Right cardiac atrium (tissue), 5 donors: ENCODE measurements around the gene XRCC1. TPM values are rescaled to one million over a fixed set of nuclear protein-coding genes. Genes with fewer than 3 reads are reported as not detected.
"Not testable (repeated sequence)": the region's sequence is repeated elsewhere in the genome, so short reads cannot be mapped to it uniquely, and the experiment has no call there.

ENCODE experiments used
- ATAC-seq, 2 donors: fragments of 200-7000 bp; cut with Tn5 transposase; one replicate each; pipeline versions ENCODE4 v1.8.0 to v1.9.1; 2020; ENCODE audit warnings: moderate library complexity in 2 of 2, mild to moderate bottlenecking in 1 of 2
- DNase-seq, 3 donors: peaks; one replicate each; pipeline ENCODE4 v3.0.0-alpha.2; 2020
- H3K27ac ChIP-seq: one replicate; pipeline ENCODE4 v1.5.1; 2013; ENCODE audit warnings: mild to moderate bottlenecking, low read length, control low read depth, moderate library complexity
- H3K27me3 ChIP-seq: one replicate; pipeline ENCODE4 v1.6.1; 2013; ENCODE audit not compliant: control insufficient read depth, insufficient read depth
- H3K4me1 ChIP-seq: one replicate; pipeline ENCODE4 v1.6.1; 2013; ENCODE audit warnings: low read length; ENCODE audit not compliant: control insufficient read depth, insufficient read depth
- H3K4me3 ChIP-seq: one replicate; pipeline ENCODE4 v1.5.1; 2013; ENCODE audit warnings: low read length, control low read depth
- H3K9me3 ChIP-seq: one replicate; pipeline ENCODE4 v1.6.1; 2013; ENCODE audit warnings: low read length; ENCODE audit not compliant: control insufficient read depth
- WGBS: extraction: QIAGEN DNeasy Blood & Tissue Kit; methylation state at CpG from one replicate; pipeline ENCODE4 v1.1.7; 2013; 5-methylcytosine and 5-hydroxymethylcytosine counted together
- intact Hi-C, 4 donors: fragments of 100-400 bp; cut with DNase I; formaldehyde crosslinking; loops; one replicate each; pipeline versions ENCODE4 v1.11.0 to v1.14.0; 2022 to 2023
- polyA plus RNA-seq: library from polyadenylated mRNA; stranded (reverse); fragments of 200-250 nt; gene quantifications from one replicate; pipeline ENCODE4 v1.2.3, GENCODE V29; 2013
- total RNA-seq, 4 donors: library from RNA; stranded (reverse); fragmentation: NEBNext Ultra II Directional; extraction: Animal tissue kit (Norgen Biotek cat#: 25700); gene quantifications; one replicate each; pipeline ENCODE4 v1.2.1, GENCODE V29; 2021
- donor health status: healthy with polysubstance abuse.
- donor health status: DM: no; HTN: yes; CAD: no.
- donor health status: DM: no; HTN: no; CAD: no.
- donor health status: DM: no; HTN: yes; CAD: no; lungs with severe emphysema.
- donor health status: DM: yes; HTN: yes; CAD: no.

XRCC1 gene
- total and polyA plus RNA-seq, 5 donors: 11.2 to 17.1 (median 14.7) TPM

DNA sequence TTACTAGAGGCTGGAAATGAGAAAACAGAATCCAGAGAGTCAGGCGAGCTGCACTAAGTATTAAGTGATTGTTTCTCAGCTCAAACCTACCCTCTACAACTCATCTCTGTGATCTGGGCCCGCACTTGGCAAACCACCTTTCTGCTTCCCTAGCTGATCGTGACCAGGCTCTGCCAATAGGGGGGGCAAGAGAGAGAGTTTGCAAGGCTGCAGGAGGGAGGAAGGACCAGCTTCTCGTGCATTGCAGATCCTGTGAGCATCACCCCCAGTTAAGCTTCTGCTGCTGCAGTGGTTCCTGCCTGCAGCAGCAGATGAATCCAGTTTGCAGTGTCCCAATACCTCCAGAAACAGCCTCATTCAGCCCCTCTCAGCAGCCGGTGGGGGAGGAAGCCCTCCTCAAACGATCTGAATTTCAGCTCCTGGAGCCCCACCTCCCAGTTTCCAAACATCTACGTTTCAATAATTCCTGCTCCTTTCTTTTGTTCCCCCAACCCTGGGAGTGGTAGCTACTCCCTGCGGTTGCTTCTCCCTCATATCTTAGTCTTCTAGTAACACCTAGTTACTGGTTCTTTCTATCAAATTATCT, 20.0 kb downstream of the XRCC1 start:
- H3K4me1 ChIP-seq: no peaks in the 10 kb centered on the region
- no peaks in the 10 kb centered on the region for H3K27me3 ChIP-seq
- no peak overlapping the region for H3K27ac ChIP-seq
- no peak overlapping the region for H3K4me3 ChIP-seq
- intact Hi-C loops: loop anchor here in 1 of 4 donors (10.0 kb wide), 1 partner anchor 100 kb away; no protein-coding TSS in a partner anchor
- DNase-seq (peak; percentile 58 to 76 (median 73)), ATAC-seq (peak in 1 of 2 donors; percentile 71)
- 42% methylated on average over 8 of the region's 8 CpGs for WGBS
- H3K9me3 ChIP-seq: no peaks in the 10 kb centered on the region

DNA sequence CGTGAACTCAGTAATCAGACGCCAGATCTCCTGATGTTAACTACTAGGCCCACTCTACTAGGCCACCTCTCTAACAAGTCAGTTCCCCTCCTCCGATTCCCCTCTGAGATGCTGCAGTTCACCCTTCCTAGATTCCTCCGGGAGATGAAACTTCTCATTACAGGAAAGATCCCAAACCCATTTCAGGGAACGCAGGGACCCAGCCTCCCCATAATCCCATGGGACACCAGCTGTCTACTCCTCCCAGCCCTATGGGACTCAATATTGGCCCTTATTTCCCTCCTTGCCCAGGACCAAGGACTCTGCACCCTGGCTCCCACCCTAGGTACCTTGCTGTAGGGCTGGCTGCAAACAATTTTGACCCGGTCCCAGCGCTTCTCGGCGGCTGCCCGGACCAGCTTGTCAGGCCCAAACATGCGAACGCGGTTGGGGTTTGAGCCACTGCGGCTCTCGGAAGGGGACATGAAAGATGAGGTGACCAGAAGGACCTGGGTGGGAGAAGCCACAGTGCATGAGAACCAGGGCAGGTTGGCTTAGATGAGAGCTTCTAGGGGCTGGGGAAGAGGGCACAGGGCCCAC, 20.9 kb downstream of the XRCC1 start:
- no peak for ATAC-seq
- 94% methylated on average over 15 of the region's 15 CpGs for WGBS
- no peak overlapping the region for H3K4me3 ChIP-seq
- no peaks in the 10 kb centered on the region for H3K4me1 ChIP-seq
- intact Hi-C loops: loop anchor here in 1 of 4 donors (10.0 kb wide), 1 partner anchor 100 kb away; no protein-coding TSS in a partner anchor
- H3K27me3 ChIP-seq: no peaks in the 10 kb centered on the region
- no peaks in the 10 kb centered on the region for H3K9me3 ChIP-seq
- no peak overlapping the region for H3K27ac ChIP-seq
- no peak for DNase-seq

- H3K27me3 ChIP-seq: no peaks in the 10 kb centered on the region
- WGBS: 71% methylated on average over 4 of the region's 4 CpGs
Observed at GRCh38 chr19:43553656-43554055, 21.7 kb downstream of the XRCC1 start.

GRCh38 chr19:43552616-43553015, 22.7 kb downstream of the XRCC1 start:
- Histone ChIP-seq H3K27me3 (no peaks in the 10 kb centered on the region), H3K9me3 (no peaks in the 10 kb centered on the region), H3K27ac (no peak overlapping the region), H3K4me3 (no peak overlapping the region), H3K4me1 (no peaks in the 10 kb centered on the region)
- DNase-seq (no peak), ATAC-seq (no peak)
- 73% methylated on average over 3 of the region's 3 CpGs for WGBS
- intact Hi-C loops: loop anchor here in 1 of 4 donors (10.0 kb wide), 1 partner anchor 102 kb away; no protein-coding TSS in a partner anchor

More at GRCh38 chr19:43553656-43554055, 21.7 kb downstream of the XRCC1 start:
- DNase-seq (no peak), ATAC-seq (no peak)
- no peak overlapping the region for H3K4me3 ChIP-seq
- H3K4me1 ChIP-seq: no peaks in the 10 kb centered on the region
- H3K27ac ChIP-seq: no peak overlapping the region
- H3K9me3 ChIP-seq: no peaks in the 10 kb centered on the region
- intact Hi-C loops: loop anchor here in 1 of 4 donors (10.0 kb wide), 1 partner anchor 101 kb away; no protein-coding TSS in a partner anchor

GRCh38 chr19:43552198-43552450, 23.2 kb downstream of the XRCC1 start:
- intact Hi-C loops: loop anchor here in 1 of 4 donors (10.0 kb wide), 1 partner anchor 103 kb away; no protein-coding TSS in a partner anchor
- DNase-seq: no peak
- WGBS: 77% methylated on average over 3 of the region's 3 CpGs
- Histone ChIP-seq H3K4me3 (no peak overlapping the region), H3K27me3 (no peaks in the 10 kb centered on the region), H3K4me1 (no peaks in the 10 kb centered on the region), H3K27ac (no peak overlapping the region), H3K9me3 (no peaks in the 10 kb centered on the region)
- no peak for ATAC-seq

GRCh38 chr19:43551399-43552197, 23.7 kb downstream of the XRCC1 start:
- no peak for DNase-seq
- no peaks in the 10 kb centered on the region for H3K4me1 ChIP-seq
- no peak overlapping the region for H3K4me3 ChIP-seq
- 86% methylated on average over 23 of the region's 23 CpGs for WGBS
- no peak for ATAC-seq
- intact Hi-C loops: loop anchor here in 1 of 4 donors (10.0 kb wide), 1 partner anchor 103 kb away; no protein-coding TSS in a partner anchor
- H3K27me3 ChIP-seq: no peaks in the 10 kb centered on the region
- no peak overlapping the region for H3K27ac ChIP-seq
- H3K9me3 ChIP-seq: no peaks in the 10 kb centered on the region

- no peak overlapping the region for H3K4me3 ChIP-seq
- no peaks in the 10 kb centered on the region for H3K9me3 ChIP-seq
- no peaks in the 10 kb centered on the region for H3K4me1 ChIP-seq
- WGBS: 88% methylated on average over 2 of the region's 2 CpGs
- no peak for DNase-seq
- intact Hi-C loops: no loop called here
- ATAC-seq: no peak
- H3K27me3 ChIP-seq: no peaks in the 10 kb centered on the region
- no peak overlapping the region for H3K27ac ChIP-seq
Observed at GRCh38 chr19:43548706-43549105, 26.6 kb downstream of the XRCC1 start.

- 91% methylated on average over 20 of the region's 24 CpGs for WGBS
- H3K9me3 ChIP-seq, ATAC-seq, intact Hi-C loops, H3K27ac ChIP-seq, H3K27me3 ChIP-seq, H3K4me3 ChIP-seq, DNase-seq, H3K4me1 ChIP-seq: not testable (repeated sequence)
Observed at GRCh38 chr19:43547926-43548325, 27.4 kb downstream of the XRCC1 start.

DNA sequence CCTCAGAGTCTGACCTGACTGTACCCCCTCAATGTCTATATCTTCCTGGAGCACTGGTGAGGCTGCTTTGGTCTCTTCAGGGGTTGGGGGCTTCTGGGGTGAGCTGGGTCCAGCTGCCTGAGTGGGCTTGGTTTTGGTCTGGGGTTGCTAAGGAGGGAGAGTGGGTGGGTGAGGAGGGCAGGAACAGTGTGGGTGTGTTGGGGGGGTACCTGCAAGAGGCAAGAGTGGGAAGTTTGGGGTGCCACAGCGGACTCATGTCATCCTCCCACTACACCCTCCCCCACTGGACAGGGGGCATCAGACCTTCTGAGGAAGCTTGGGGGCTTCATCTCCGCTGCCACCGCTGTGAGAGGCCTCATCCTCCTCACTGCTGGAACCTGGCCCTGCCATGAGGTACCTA, 28.7 kb downstream of the XRCC1 start:
- Histone ChIP-seq H3K9me3 (no peaks in the 10 kb centered on the region), H3K4me1 (no peaks in the 10 kb centered on the region), H3K4me3 (no peak overlapping the region), H3K27ac (no peak overlapping the region), H3K27me3 (no peaks in the 10 kb centered on the region)
- ATAC-seq: peak in 1 of 2 donors; percentile 20
- WGBS: 99% methylated on average over 3 of the region's 3 CpGs
- intact Hi-C loops: no loop called here
- DNase-seq: no peak

- 73% methylated on average over 2 of the region's 2 CpGs for WGBS
- intact Hi-C loops: no loop called here
- no peaks in the 10 kb centered on the region for H3K4me1 ChIP-seq
- H3K9me3 ChIP-seq: no peaks in the 10 kb centered on the region
- H3K27ac ChIP-seq: no peak overlapping the region
- no peaks in the 10 kb centered on the region for H3K27me3 ChIP-seq
- no peak for DNase-seq
- no peak overlapping the region for H3K4me3 ChIP-seq
- no peak for ATAC-seq
Observed at GRCh38 chr19:43545981-43546380, 29.3 kb downstream of the XRCC1 start.

GRCh38 chr19:43545276-43545675, 30.1 kb downstream of the XRCC1 start:
- intact Hi-C loops: no loop called here
- no peak overlapping the region for H3K27ac ChIP-seq
- no peak overlapping the region for H3K4me3 ChIP-seq
- ATAC-seq (no peak), DNase-seq (no peak)
- no peaks in the 10 kb centered on the region for H3K9me3 ChIP-seq
- no peaks in the 10 kb centered on the region for H3K4me1 ChIP-seq
- H3K27me3 ChIP-seq: no peaks in the 10 kb centered on the region
- 91% methylated on average over 5 of the region's 5 CpGs for WGBS
